A673 (cell line): ENCODE data around the gene UTP15.

Experiments
- EZH2 ChIP-seq: fragments of 200-600 bp; sonication (generic); IDR thresholded peaks from 2 replicates; pipeline ENCODE4 v1.6.1; 2017; ENCODE audit warnings: borderline replicate concordance, low read depth, mild to moderate bottlenecking, mixed read lengths, antibody characterized with exemption, low read length; ENCODE audit not compliant: poor library complexity, severe bottlenecking
- TF ChIP-seq, protein P1 (sequence below): fragments of 300-800, 200-600 bp; sonication (generic); conservative IDR thresholded peaks from 2 replicates; pipeline ENCODE4 v1.5.1; 2017; ENCODE audit warnings: low read depth, mild to moderate bottlenecking, antibody characterized with exemption, low read length, moderate library complexity, mixed read lengths

- TF ChIP-seq, protein P1, sequence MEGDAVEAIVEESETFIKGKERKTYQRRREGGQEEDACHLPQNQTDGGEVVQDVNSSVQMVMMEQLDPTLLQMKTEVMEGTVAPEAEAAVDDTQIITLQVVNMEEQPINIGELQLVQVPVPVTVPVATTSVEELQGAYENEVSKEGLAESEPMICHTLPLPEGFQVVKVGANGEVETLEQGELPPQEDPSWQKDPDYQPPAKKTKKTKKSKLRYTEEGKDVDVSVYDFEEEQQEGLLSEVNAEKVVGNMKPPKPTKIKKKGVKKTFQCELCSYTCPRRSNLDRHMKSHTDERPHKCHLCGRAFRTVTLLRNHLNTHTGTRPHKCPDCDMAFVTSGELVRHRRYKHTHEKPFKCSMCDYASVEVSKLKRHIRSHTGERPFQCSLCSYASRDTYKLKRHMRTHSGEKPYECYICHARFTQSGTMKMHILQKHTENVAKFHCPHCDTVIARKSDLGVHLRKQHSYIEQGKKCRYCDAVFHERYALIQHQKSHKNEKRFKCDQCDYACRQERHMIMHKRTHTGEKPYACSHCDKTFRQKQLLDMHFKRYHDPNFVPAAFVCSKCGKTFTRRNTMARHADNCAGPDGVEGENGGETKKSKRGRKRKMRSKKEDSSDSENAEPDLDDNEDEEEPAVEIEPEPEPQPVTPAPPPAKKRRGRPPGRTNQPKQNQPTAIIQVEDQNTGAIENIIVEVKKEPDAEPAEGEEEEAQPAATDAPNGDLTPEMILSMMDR, result no peak
- no peak for TF ChIP-seq EZH2
Measured at GRCh38 chr5:73564675-73565074, 868 bp upstream of the UTP15 start.
